Breast epithelium (tissue), 3 donors: ENCODE results near the gene SGCA.

Source experiments
- POLR2A ChIP-seq: fragments of 450-650 bp; IDR thresholded peaks from one replicate; pipeline ENCODE4 v1.6.1; 2016; ENCODE audit warnings: antibody characterized with exemption, mild to moderate bottlenecking, moderate library complexity
- POLR2AphosphoS5 ChIP-seq, 3 donors: sonication (generic); formaldehyde crosslinking; IDR thresholded peaks; one replicate each; pipeline ENCODE4 v1.6.1; 2017; ENCODE audit warnings: antibody characterized with exemption in 3 of 3
- TF ChIP-seq, protein P1 (sequence below), 3 donors: fragments of 450-650 bp; IDR thresholded peaks; one replicate each; pipeline ENCODE4 v1.5.1; 2016 to 2017; ENCODE audit warnings: antibody characterized with exemption in 3 of 3, mild to moderate bottlenecking in 3 of 3, moderate library complexity in 3 of 3

GRCh38 chr17:50213026-50214022 is 47.5 kb downstream of the SGCA start:
- TF ChIP-seq, protein P1, sequence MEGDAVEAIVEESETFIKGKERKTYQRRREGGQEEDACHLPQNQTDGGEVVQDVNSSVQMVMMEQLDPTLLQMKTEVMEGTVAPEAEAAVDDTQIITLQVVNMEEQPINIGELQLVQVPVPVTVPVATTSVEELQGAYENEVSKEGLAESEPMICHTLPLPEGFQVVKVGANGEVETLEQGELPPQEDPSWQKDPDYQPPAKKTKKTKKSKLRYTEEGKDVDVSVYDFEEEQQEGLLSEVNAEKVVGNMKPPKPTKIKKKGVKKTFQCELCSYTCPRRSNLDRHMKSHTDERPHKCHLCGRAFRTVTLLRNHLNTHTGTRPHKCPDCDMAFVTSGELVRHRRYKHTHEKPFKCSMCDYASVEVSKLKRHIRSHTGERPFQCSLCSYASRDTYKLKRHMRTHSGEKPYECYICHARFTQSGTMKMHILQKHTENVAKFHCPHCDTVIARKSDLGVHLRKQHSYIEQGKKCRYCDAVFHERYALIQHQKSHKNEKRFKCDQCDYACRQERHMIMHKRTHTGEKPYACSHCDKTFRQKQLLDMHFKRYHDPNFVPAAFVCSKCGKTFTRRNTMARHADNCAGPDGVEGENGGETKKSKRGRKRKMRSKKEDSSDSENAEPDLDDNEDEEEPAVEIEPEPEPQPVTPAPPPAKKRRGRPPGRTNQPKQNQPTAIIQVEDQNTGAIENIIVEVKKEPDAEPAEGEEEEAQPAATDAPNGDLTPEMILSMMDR (IDR thresholded peaks at IDR 0.05), result no peak
- TF ChIP-seq POLR2AphosphoS5 (IDR thresholded peaks at IDR 0.05) (no peak), POLR2A (no peak)
